Nephron (organoid): Measurements from ENCODE around the gene CACNA2D3.

ENCODE experiments used
- H3K27ac Mint-ChIP-seq, 3 experiments: 2 replicates each; pipeline ENCODE4 v1.8.0; 2020; ENCODE audit warnings: mixed read lengths in 3 of 3, mild to moderate bottlenecking in 2 of 3, moderate library complexity in 1 of 3
- H3K27me3 Mint-ChIP-seq: 2 replicates; pipeline ENCODE4 v1.8.0; 2021; ENCODE audit warnings: low read depth, mild to moderate bottlenecking, moderate library complexity, mixed read lengths
- H3K36me3 Mint-ChIP-seq: 2 replicates; pipeline ENCODE4 v1.8.0; 2020; ENCODE audit warnings: low read depth, mixed read lengths
- H3K4me1 Mint-ChIP-seq: 2 replicates; pipeline ENCODE4 v1.8.0; 2020; ENCODE audit warnings: mixed read lengths
- H3K4me3 Mint-ChIP-seq, 3 experiments: 2 replicates each; pipeline ENCODE4 v1.8.0; 2020; ENCODE audit warnings: mild to moderate bottlenecking in 3 of 3, mixed read lengths in 3 of 3, moderate library complexity in 2 of 3
- H3K9me3 Mint-ChIP-seq: 2 replicates; pipeline ENCODE4 v1.8.0; 2020; ENCODE audit warnings: mixed read lengths
- CTCF ChIP-seq, 3 experiments: fragments of 200-600 bp; sonication (generic); IDR thresholded peaks; one replicate each; pipeline ENCODE4 v1.5.0; 2021; ENCODE audit warnings: antibody characterized with exemption in 3 of 3; ENCODE audit not compliant: unreplicated experiment in 3 of 3

The CACNA2D3 gene

GRCh38 chr3:54303517-54304375, 181.4 kb downstream of the CACNA2D3 start:
- no peak for TF ChIP-seq CTCF (IDR thresholded peaks at IDR 0.05; ENCODE audit: unreplicated experiment in 3 of 3)
- Mint-ChIP-seq H3K4me3 (no peak overlapping the region), H3K9me3 (no peaks in the 10 kb centered on the region), H3K36me3 (no peaks in the 10 kb centered on the region), H3K27me3 (peaks cover 11% of the 10 kb centered on the region), H3K4me1 (peaks cover 54% of the 10 kb centered on the region), H3K27ac (peak overlapping the region; percentile 25 to 65 (median 46))

- Mint-ChIP-seq H3K36me3 (no peaks in the 10 kb centered on the region), H3K4me1 (peaks cover 55% of the 10 kb centered on the region), H3K27me3 (peaks cover 11% of the 10 kb centered on the region), H3K27ac (peak overlapping the region in 2 of 3 experiments; percentile 19 to 24), H3K9me3 (no peaks in the 10 kb centered on the region), H3K4me3 (no peak overlapping the region)
- TF ChIP-seq CTCF (IDR thresholded peaks at IDR 0.05; ENCODE audit: unreplicated experiment in 3 of 3): no peak
Observed at GRCh38 chr3:54304877-54305276, 182.5 kb downstream of the CACNA2D3 start.

- peaks cover 54% of the 10 kb centered on the region for H3K4me1 Mint-ChIP-seq
- no peaks in the 10 kb centered on the region for H3K36me3 Mint-ChIP-seq
- H3K27ac Mint-ChIP-seq: peak overlapping the region in 2 of 3 experiments; percentile 13 to 19
- H3K9me3 Mint-ChIP-seq: no peaks in the 10 kb centered on the region
- H3K27me3 Mint-ChIP-seq: peaks cover 11% of the 10 kb centered on the region
- H3K4me3 Mint-ChIP-seq: no peak overlapping the region
- TF ChIP-seq CTCF (IDR thresholded peaks at IDR 0.05; ENCODE audit: unreplicated experiment in 3 of 3): no peak
Observed at GRCh38 chr3:54305409-54306099, 183.2 kb downstream of the CACNA2D3 start.

GRCh38 chr3:54307566-54308180, 185.3 kb downstream of the CACNA2D3 start:
- no peak for TF ChIP-seq CTCF (IDR thresholded peaks at IDR 0.05; ENCODE audit: unreplicated experiment in 3 of 3)
- H3K27me3 Mint-ChIP-seq: peaks cover 16% of the 10 kb centered on the region
- H3K4me1 Mint-ChIP-seq: peaks cover 65% of the 10 kb centered on the region
- H3K9me3 Mint-ChIP-seq: no peaks in the 10 kb centered on the region
- no peak overlapping the region for H3K4me3 Mint-ChIP-seq
- H3K36me3 Mint-ChIP-seq: no peaks in the 10 kb centered on the region
- no peak overlapping the region for H3K27ac Mint-ChIP-seq

GRCh38 chr3:54309601-54310000, 187.2 kb downstream of the CACNA2D3 start:
- peaks cover 4% of the 10 kb centered on the region for H3K9me3 Mint-ChIP-seq
- H3K4me3 Mint-ChIP-seq: no peak overlapping the region
- peaks cover 58% of the 10 kb centered on the region for H3K4me1 Mint-ChIP-seq
- TF ChIP-seq CTCF (IDR thresholded peaks at IDR 0.05; ENCODE audit: unreplicated experiment in 3 of 3): no peak
- H3K27me3 Mint-ChIP-seq: peaks cover 15% of the 10 kb centered on the region
- H3K36me3 Mint-ChIP-seq: no peaks in the 10 kb centered on the region
- no peak overlapping the region for H3K27ac Mint-ChIP-seq
